ENCODE data around the gene ME3.
A peak's percentile ranks its signal among the peaks of the same experiment; 100 is the strongest.

ME3 gene

DNA sequence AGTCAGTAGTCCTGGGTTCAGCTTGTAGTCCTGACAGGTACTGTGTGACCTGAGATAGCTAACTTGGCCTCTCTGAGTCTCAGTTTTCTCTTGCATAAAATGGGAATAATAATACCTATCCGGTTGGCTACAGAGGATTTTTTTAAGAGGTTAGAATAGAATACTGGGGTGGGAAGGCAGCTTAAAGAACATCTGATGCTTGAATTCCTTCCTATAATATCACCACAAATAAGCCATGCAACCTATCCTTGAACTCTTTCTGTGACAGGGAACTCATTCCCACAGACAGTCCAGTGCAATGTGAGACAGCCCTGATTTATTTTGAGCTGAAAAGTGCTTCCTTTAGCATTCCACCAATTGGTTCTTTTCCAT lies 187.6 kb downstream of the ME3 start:
- ChIA-PET POLR2A (interaction anchor here (0.8 to 1.8 kb wide), 12 partner anchors 11 to 322 kb away, joined by 3 to 9 read pairs (median 4); no protein-coding TSS in a partner anchor), CTCF (interaction anchor here (0.6 to 2.8 kb wide), 10 partner anchors 10 to 332 kb away, joined by 3 to 9 read pairs (median 4); no protein-coding TSS in a partner anchor)
- TF ChIP-seq, protein P1, sequence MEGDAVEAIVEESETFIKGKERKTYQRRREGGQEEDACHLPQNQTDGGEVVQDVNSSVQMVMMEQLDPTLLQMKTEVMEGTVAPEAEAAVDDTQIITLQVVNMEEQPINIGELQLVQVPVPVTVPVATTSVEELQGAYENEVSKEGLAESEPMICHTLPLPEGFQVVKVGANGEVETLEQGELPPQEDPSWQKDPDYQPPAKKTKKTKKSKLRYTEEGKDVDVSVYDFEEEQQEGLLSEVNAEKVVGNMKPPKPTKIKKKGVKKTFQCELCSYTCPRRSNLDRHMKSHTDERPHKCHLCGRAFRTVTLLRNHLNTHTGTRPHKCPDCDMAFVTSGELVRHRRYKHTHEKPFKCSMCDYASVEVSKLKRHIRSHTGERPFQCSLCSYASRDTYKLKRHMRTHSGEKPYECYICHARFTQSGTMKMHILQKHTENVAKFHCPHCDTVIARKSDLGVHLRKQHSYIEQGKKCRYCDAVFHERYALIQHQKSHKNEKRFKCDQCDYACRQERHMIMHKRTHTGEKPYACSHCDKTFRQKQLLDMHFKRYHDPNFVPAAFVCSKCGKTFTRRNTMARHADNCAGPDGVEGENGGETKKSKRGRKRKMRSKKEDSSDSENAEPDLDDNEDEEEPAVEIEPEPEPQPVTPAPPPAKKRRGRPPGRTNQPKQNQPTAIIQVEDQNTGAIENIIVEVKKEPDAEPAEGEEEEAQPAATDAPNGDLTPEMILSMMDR (IDR thresholded peaks at IDR 0.05; ENCODE audit: insufficient read depth, low read length, missing control alignments), result no peak
- no peak for DNase-seq (ENCODE audit: low read depth, low spot score)
- H3K4me3 ChIP-seq (ENCODE audit: low read depth, low read length), result no peak overlapping the region

DNA sequence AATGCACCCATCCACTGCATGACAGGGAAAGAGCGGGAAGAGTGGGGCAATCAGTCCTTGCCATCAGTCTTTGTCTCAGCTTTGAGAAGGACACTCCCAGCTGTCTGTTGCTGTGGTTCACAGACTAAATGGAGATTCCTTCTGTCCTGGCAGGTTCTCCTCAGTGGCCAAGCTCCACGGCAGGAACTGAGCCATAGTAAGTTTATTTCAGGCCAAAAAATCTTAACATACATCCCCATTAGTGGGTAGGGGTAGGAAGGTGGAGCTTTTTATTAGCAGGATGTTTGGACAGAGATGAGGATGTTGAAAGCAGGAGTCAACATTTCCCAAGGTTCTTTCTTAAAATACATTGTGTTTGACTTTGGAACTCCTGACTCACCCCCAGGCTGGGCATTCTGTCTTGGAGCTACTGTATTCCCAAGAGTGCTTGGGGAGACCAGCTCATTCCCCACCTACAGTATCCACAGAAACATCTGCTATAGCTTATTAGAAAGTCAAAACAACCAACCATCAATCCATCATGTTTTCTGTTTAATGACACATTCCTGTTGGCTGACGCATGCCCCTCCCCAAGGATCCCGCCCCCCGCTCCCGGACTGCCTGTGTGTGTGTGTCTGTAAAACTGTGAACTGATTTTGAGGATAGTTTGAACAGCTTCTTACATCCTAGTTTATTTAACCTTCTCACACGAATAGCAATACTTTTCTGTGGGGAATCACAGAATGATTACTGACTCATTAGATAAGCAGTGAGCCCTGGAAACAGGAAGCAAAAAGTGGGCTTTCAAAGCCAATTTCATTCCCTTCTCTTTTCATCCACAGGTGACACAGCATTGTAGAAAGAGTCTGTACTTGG lies 188.2 kb downstream of the ME3 start:
- CTCF ChIA-PET, result interaction anchor here (1.0 to 2.8 kb wide), 12 partner anchors 9 to 333 kb away, joined by 3 to 9 read pairs (median 4); no protein-coding TSS in a partner anchor
- POLR2A ChIA-PET, result interaction anchor here (0.8 to 1.8 kb wide), 16 partner anchors 10 to 322 kb away, joined by 3 to 13 read pairs (median 4); no protein-coding TSS in a partner anchor
- DNase-seq (ENCODE audit: low read depth, low spot score), result peak; percentile 98
- H3K4me3 ChIP-seq (ENCODE audit: low read depth, low read length), result no peak overlapping the region
- TF ChIP-seq, protein P1 (IDR thresholded peaks at IDR 0.05; ENCODE audit: insufficient read depth, low read length, missing control alignments), result no peak

DNA sequence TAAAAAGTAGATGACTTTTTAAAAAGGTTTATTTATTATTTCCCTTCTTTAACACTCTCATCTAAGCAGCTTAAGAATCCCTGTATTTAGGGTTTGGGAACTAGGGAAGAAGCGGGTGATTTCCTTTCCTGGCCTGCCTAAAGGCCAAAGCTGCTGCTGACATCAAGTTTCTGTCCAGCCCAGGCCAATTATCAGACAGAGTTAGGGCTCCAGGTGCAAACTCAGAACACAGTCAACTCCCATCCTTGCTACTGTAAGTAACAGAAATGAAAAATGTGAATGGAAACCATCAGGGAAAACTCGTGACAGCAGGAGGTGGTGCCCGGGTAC lies 188.8 kb downstream of the ME3 start:
- ChIA-PET CTCF (interaction anchor here (1.0 to 2.8 kb wide), 10 partner anchors 10 to 333 kb away, joined by 3 to 9 read pairs (median 5); no protein-coding TSS in a partner anchor), POLR2A (interaction anchor here (0.9 to 1.8 kb wide), 10 partner anchors 10 to 264 kb away, joined by 3 to 13 read pairs (median 6); no protein-coding TSS in a partner anchor)
- DNase-seq (ENCODE audit: low read depth, low spot score), result no peak
- H3K4me3 ChIP-seq (ENCODE audit: low read depth, low read length), result no peak overlapping the region
- TF ChIP-seq, protein P1 (IDR thresholded peaks at IDR 0.05; ENCODE audit: insufficient read depth, low read length, missing control alignments), result no peak

DNA sequence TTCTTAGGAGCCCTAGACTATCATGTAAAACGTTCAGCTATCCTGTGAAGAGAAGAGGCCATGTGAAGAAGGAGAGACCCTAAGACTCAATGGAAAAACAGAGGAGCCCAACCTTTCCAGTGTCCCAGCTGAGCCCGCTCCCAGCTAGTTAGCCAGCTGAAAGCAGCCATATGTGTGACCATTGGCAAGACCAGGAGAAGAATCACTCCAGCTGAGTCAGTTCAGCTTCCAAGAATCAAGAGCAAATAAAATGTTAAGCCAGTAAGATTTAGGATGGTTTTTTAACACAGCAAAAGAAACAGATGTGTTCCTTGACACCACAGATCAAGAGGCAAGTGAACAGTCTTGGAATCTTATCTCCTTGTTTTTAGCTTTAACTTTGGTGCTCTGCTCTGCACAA lies 189.7 kb downstream of the ME3 start:
- no peak for DNase-seq (ENCODE audit: low read depth, low spot score)
- ChIA-PET POLR2A (no interaction called here), CTCF (interaction anchor here (0.7 to 2.0 kb wide), 6 partner anchors 11 to 213 kb away, joined by 3 to 6 read pairs (median 4); no protein-coding TSS in a partner anchor)
- no peak overlapping the region for H3K4me3 ChIP-seq (ENCODE audit: low read depth, low read length)
- TF ChIP-seq, protein P1 (IDR thresholded peaks at IDR 0.05; ENCODE audit: insufficient read depth, low read length, missing control alignments), result no peak

DNA sequence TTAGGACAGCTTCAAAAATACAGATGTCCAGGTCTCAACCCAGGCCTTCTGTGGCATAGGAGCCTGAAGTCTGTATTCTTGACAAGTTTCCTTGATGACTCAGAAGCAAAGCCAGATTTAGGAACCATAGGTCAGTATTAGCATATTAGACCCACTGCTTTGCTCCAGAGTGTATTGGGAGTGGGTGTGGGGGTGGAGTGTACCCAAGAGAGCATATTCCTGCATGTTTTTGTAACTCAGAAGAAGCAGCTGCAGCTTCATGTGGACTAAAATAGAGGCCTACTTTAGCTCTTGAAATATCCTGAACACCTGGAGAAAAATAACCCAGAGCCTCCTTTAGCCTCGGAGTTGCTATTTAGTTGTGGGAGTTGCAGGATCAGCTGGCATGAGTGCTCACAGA lies 191.0 kb downstream of the ME3 start:
- TF ChIP-seq, protein P1 (IDR thresholded peaks at IDR 0.05; ENCODE audit: insufficient read depth, low read length, missing control alignments), result no peak
- DNase-seq (ENCODE audit: low read depth, low spot score), result no peak
- POLR2A ChIA-PET, result no interaction called here
- CTCF ChIA-PET, result interaction anchor here (0.7 to 1.2 kb wide), 4 partner anchors 21 to 128 kb away, joined by 3 to 6 read pairs (median 4); no protein-coding TSS in a partner anchor
- no peak overlapping the region for H3K4me3 ChIP-seq (ENCODE audit: low read depth, low read length)

DNA sequence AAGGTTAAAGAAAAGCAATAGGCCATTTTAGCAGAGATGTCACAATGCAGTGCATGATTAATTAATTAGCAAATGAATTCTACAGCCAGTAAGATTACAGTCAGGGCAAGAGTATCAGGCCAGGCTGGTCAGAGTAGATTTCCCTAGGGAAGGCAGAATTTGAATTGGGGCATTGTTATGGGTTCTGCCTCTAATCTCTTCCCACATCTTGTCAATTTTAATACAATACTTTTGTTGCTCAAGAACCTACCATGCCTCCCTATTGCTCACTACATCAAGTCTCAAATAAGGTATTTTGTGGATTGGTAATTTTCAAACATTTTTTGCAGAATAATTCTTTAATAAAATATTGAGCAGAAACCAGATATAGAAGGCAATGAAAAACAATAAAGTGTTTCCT lies 194.1 kb downstream of the ME3 start:
- CTCF ChIA-PET, result interaction anchor here (1.3 kb wide), 1 partner anchor 38 kb away, joined by 3 read pairs; no protein-coding TSS in a partner anchor

More for the DNA sequence above, 194.1 kb downstream of the ME3 start:
- no peak for DNase-seq (ENCODE audit: low read depth, low spot score)
- POLR2A ChIA-PET, result no interaction called here
- TF ChIP-seq, protein P1 (IDR thresholded peaks at IDR 0.05; ENCODE audit: insufficient read depth, low read length, missing control alignments), result no peak
- H3K4me3 ChIP-seq (ENCODE audit: low read depth, low read length), result no peak overlapping the region

Measured in AG04449 (cell line).